NOMO-1 (cell line): ENCODE measurements around the gene EFCAB12.
"Not testable (repeated sequence)": the region's sequence is repeated elsewhere in the genome, so short reads cannot be mapped to it uniquely, and the experiment has no call there.

Experiments
- DNase-seq, 2 experiments: peaks; one replicate each; lab custom pipeline; 2025; ENCODE audit not compliant: unreplicated experiment in 2 of 2; lab: John Stamatoyannopoulos, UW

Gene EFCAB12

GRCh38 chr3:129371041-129371826 is 57.2 kb downstream of the EFCAB12 start:
- DNase-seq = no peak

- no peak for DNase-seq
These were observed 58.0 kb downstream of the EFCAB12 start for GRCh38 chr3:129370248-129370964.

DNA sequence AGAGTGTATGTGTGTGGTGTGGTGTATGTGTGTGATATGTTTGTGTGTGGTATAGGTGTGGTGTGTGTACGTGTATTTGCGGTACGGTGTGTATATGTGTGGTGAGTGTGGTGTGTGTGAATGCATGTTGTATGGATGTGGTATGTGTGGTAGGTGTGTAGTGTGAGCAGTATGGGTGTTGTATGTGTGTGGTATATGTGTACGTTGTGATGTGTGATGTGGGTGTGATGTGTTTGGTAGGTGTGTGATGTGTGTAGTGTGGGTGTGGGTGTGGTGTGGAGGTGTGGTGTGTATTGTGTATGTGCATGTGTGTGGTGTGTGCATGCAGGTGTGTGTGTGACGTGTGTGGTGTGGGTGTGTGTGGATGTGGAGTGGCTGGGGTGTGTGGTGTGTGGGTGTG is 58.7 kb downstream of the EFCAB12 start:
- no peak for DNase-seq

DNA sequence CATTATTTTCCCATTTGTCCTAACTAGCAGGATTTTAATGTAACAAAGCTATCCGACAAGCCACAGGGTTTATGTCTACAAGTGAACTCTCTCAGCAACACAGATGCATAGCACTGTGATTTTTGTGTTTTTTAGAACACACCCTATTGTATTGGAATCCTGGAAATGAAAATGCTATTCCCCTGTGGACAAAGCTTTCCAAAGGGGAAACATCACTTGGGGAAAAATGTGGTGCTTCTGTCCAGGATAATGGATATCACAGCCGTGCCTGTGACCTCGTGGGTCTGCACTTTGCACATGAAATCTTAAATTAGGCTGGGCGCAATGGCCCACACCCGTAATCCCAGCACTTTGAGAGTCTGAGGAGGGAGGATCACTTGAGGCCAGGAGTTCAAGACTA is 60.6 kb downstream of the EFCAB12 start:
- no peak for DNase-seq

DNA sequence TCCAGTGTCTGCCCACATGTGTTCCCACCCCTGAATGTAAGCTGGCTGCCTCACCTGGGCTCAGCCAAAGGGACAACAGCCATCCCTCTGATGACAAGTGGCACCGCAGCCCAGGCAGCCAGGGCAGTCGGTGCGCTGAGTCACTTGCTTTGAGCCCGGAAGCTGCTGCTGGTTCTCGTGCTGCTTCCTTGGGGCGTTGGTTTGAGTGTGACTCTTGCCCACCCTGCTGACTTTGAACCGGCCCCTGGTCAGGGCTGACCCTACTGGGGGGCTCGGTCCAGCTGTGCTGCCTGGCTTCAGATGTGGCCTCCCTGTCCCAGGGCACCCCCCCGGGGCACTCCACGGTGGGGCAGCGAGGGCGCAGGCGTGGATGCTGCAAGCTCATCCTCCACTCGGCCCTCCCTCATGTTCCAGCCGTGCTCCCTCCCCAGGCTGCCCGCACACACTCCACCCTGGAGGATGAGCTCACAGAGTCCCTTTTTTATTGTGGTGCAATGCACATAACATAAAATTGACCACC is 62.1 kb downstream of the EFCAB12 start:
- no peak for DNase-seq

GRCh38 chr3:129365296-129366136 is 62.9 kb downstream of the EFCAB12 start:
- peak; percentile 38 to 63 for DNase-seq

DNA sequence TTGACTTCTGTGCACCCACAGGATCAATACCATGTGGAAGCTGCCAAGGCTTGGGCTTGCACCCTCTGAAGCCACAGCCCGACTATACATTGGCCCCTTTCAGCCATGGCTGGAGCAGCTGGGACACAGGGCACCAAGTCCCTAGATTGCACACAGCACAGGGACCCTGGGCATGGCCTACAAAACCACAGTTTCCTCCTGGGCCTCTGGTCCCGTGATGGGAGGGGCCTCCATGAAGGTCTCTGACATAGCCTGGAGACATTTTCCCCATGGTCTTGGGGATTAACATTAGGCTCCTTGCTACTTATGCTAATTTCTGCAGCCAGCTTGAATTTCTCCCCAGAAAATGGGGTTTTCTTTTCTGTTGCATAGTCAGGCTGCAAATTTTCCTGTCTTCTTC is 63.6 kb downstream of the EFCAB12 start:
- DNase-seq = peak; percentile 14 to 49

- not testable (repeated sequence) for DNase-seq
These were observed 65.1 kb downstream of the EFCAB12 start for GRCh38 chr3:129363356-129363755.

- DNase-seq = no peak
These were observed 67.6 kb downstream of the EFCAB12 start for GRCh38 chr3:129360705-129361460.

- DNase-seq = no peak
These were observed 68.2 kb downstream of the EFCAB12 start for GRCh38 chr3:129360171-129360611.

DNA sequence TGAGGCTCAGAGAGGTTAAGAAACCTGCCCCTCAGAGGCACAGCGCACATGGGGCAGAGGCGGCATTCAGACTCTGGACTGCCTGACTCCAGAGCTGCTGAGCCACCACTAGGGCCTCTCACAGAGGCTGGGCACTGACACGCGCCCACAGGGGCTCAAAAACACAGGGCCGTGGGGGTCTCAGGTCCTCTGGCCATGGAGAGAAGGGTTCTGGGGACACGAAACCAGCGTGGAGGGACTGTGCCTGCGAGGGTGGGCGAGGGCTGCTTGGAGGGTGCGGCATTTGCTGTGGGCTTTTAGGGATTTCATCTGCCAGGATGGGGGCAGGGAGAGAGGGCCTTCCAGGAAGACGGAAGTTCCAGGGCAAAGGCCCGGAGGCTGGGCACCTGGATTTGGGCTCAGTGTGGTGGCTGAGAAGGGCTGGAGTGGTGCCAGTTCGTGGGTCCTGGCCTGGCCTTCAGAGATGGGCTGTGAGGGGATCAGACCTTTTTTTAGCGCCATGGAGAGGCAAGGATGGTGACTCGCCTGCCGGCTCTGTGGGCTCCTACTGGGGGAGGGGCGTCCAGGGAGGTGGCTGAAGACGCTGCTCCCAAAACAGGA is 69.6 kb downstream of the EFCAB12 start:
- DNase-seq = no peak

DNA sequence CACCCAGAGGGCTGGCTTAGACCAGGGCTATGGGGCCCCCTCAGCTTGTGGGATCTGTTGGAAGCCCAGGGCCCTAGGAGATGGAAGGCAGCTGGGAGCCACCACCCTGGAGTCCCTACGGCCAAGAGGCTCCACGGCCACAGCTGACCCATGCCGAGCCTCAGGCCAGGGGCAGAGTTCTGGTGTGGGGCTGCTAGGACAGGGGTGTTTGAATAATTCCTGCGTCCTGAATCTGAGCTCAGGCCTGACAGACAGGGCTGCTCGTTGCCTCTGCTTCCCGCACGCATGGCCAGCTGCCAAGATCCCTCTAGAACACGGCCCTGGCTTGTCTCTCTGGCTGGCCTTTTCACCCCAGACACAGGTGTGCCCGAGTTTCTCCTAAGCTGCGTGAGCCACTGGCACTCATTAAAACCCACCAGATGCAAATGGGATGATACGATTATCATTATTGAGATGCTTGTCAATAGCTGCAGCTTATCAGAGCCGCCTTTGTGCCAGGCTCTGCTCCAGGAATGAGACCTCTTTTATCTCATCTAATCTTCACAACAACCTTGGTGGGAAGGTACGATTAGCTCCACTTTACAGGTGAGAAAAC is 70.2 kb downstream of the EFCAB12 start:
- DNase-seq = no peak

DNA sequence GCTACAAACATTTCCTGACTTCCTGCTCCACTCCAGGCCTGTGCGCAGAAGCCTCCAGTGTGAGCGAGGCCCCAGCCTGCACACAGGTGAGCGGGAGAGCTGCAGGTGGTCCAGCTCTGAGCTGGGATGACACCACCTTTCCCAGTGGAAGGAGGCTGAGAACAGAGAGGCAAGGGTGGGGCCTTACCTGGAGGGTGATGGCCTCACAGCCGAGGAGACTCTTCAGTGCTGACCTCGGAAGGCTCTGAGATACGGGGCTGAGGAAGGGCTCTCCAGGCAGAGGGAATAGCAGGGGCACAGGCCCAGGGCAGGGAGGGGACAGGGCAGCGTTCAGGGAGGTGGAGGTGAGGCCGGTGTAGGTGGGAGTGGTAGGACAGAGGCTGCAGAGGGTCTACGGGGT is 70.8 kb downstream of the EFCAB12 start:
- no peak for DNase-seq

DNA sequence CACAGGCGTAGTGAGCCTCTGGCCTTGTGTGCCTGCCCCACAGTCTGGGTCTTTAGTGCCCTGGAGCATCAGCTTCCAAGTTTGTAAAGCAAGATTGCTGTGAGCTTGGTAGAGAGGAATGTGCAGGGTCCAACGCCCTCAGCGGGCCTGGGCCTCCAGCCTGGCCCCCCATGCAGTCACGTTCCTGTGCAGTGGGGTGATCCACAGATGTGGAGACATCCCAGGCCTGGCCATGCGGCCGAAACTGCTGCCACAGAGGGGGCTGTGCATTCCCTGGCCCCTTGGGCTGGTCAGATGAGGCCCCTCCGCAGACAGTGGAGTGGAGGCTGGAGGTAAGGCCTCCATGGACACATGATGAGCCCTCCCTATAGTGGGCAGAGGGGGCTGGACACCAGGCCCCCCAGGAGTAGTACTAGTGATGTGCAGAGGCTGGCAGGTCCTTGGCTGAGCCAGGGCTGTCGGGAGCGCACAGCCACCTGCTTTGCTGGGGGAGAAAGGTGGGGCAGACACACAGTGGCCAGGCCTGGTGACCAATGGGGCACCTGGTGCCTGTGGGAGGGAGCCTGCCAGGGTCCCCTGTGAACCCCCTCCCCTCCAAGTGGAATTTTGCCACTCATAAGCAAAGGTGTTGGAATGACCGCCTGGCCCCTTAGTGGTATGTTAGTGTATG is 71.5 kb downstream of the EFCAB12 start:
- no peak for DNase-seq

DNA sequence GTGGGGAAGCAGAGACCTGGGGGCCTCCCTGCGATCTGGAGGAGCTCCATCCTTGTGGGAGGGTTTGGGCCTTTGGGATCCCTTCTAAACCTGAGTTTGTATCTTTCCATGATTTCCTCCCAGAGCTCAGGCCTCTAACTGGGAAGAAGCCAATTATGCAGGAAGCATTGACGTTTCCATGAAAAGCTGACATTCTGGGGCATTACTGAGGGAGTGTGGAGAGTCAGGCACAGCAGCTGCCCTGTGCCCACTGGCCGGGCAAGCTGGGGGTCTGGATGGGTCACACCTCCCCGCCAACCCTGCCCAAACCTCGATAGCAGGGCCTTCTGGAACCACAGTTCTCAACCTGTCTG is 74.9 kb downstream of the EFCAB12 start:
- no peak for DNase-seq

- DNase-seq = no peak
These were observed 75.5 kb downstream of the EFCAB12 start for GRCh38 chr3:129352650-129353588.

DNA sequence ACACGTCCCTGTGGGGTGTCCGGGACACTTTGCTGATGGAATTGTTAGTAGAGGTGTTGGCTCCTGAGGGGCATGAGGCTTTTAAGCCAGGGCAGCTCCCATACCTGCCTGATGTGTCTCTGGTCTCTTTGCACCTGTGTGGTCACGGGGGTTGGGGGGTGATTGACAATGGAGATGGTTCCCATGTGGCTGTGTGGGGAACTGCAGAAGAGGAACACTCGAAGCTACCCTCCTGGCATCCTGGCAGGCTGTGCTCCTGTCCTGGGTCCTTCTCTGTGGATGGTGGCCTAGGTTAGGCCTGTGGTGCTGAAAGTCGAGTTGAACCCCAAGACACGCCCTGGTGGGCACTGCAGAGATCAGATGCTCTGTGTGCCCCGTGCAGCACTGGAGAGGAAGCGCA is 76.4 kb downstream of the EFCAB12 start:
- no peak for DNase-seq
